Hepatocyte (in vitro differentiated cells): Measurements from ENCODE around the gene ANAPC16.

Experiments
- EZH2 ChIP-seq: fragments of 200-600 bp; sonication (generic); IDR thresholded peaks from 2 replicates; pipeline ENCODE4 v1.6.1; 2016; ENCODE audit warnings: antibody characterized with exemption, mild to moderate bottlenecking, borderline replicate concordance
- TF ChIP-seq, protein P1 (sequence below): fragments of 200-600 bp; sonication (generic); IDR thresholded peaks from 2 replicates; pipeline ENCODE4 v1.5.1; 2016; ENCODE audit warnings: antibody characterized with exemption, mild to moderate bottlenecking; ENCODE audit not compliant: poor library complexity

DNA sequence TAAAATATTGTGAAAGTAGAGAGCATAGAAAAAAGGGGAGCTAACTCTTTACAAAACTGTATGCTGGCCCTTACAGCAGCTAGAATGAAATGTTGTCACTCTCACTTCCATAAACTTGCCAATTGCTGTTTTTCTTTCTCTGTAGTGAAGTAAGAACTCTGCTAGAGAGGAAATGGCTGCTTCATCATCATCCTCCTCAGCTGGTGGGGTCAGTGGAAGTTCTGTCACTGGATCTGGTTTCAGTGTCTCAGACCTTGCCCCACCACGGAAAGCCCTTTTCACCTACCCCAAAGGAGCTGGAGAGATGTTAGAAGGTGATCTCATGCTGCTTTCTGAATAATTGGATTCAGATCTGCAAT lies 7.9 kb downstream of the ANAPC16 start:
- TF ChIP-seq, protein P1, sequence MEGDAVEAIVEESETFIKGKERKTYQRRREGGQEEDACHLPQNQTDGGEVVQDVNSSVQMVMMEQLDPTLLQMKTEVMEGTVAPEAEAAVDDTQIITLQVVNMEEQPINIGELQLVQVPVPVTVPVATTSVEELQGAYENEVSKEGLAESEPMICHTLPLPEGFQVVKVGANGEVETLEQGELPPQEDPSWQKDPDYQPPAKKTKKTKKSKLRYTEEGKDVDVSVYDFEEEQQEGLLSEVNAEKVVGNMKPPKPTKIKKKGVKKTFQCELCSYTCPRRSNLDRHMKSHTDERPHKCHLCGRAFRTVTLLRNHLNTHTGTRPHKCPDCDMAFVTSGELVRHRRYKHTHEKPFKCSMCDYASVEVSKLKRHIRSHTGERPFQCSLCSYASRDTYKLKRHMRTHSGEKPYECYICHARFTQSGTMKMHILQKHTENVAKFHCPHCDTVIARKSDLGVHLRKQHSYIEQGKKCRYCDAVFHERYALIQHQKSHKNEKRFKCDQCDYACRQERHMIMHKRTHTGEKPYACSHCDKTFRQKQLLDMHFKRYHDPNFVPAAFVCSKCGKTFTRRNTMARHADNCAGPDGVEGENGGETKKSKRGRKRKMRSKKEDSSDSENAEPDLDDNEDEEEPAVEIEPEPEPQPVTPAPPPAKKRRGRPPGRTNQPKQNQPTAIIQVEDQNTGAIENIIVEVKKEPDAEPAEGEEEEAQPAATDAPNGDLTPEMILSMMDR, result no peak
- no peak for TF ChIP-seq EZH2
